HCT116 (cell line): ENCODE data around the gene DNASE2B.

ENCODE experiments used
- ATF3 ChIP-seq: IDR thresholded peaks from 2 replicates; pipeline ENCODE4 v1.6.1; 2012
- CTCF ChIP-seq, 3 experiments: fragments of 200-600 bp in 1 of 3; sonication (generic) in 1 of 3; IDR thresholded peaks in 2 of 3; conservative IDR thresholded peaks in 1 of 3; 2 replicates each; pipeline ENCODE4 v1.5.1; 2012 to 2017; ENCODE audit warnings: low read depth in 2 of 3, low read length in 2 of 3, antibody characterized with exemption in 1 of 3, borderline replicate concordance in 1 of 3, control low read depth in 1 of 3, mild to moderate bottlenecking in 1 of 3, mixed read lengths in 1 of 3, mixed run types in 1 of 3, moderate library complexity in 1 of 3; ENCODE audit not compliant: insufficient read depth in 1 of 3
- EGR1 ChIP-seq: IDR thresholded peaks from 2 replicates; pipeline ENCODE4 v1.6.1; 2012; ENCODE audit warnings: low read depth
- EZH2 ChIP-seq: fragments of 200-600 bp; sonication (generic); IDR thresholded peaks from 2 replicates; pipeline ENCODE4 v1.6.1; 2017; ENCODE audit warnings: antibody characterized with exemption, mixed run types
- EZH2phosphoT487 ChIP-seq: fragments of 200-600 bp; IDR thresholded peaks from 2 replicates; pipeline ENCODE4 v1.6.1; 2018; ENCODE audit warnings: antibody characterized with exemption, borderline replicate concordance
- JUND ChIP-seq: IDR thresholded peaks from 2 replicates; pipeline ENCODE4 v1.6.1; 2012
- MAX ChIP-seq: IDR thresholded peaks from 2 replicates; pipeline ENCODE4 v1.6.1; 2012
- POLR2A ChIP-seq: IDR thresholded peaks from 2 replicates; pipeline ENCODE4 v1.7.0; 2011; ENCODE audit warnings: borderline replicate concordance; ENCODE audit not compliant: insufficient read depth, insufficient read length; ENCODE audit errors: extremely low read depth
- POLR2AphosphoS5 ChIP-seq: IDR thresholded peaks from 2 replicates; pipeline ENCODE4 v1.6.1; 2011; ENCODE audit warnings: mild to moderate bottlenecking, low read depth, low read length, moderate library complexity
- TCF7L2 ChIP-seq: IDR thresholded peaks from 2 replicates; pipeline ENCODE4 v1.7.0; 2011; ENCODE audit warnings: borderline replicate concordance, inconsistent platforms; ENCODE audit not compliant: insufficient read depth, insufficient read length; ENCODE audit errors: extremely low read depth
- YY1 ChIP-seq: IDR thresholded peaks from 2 replicates; pipeline ENCODE4 v1.6.1; 2011; ENCODE audit warnings: low read length, low read depth, moderate library complexity, mild to moderate bottlenecking; ENCODE audit not compliant: insufficient replicate concordance; ENCODE audit errors: extremely low read depth
- ZFX ChIP-seq: fragments of 450-650 bp; IDR thresholded peaks from 2 replicates; pipeline ENCODE4 v1.6.1; 2017
- ZNF274 ChIP-seq: fragments of 200-500 bp; sonication (Bioruptor generic); IDR thresholded peaks from 2 replicates; pipeline ENCODE4 v1.6.1; 2014; ENCODE audit warnings: mild to moderate bottlenecking, low read depth, low read length, inconsistent platforms

GRCh38 chr1:84350104-84350503 lies 48.2 kb upstream of the DNASE2B start:
- TF ChIP-seq CTCF (IDR thresholded peaks at IDR 0.05 in 2 of 3, conservative IDR thresholded peaks at IDR 0.05 in 1 of 3; ENCODE audit: borderline replicate concordance in 1 of 3, insufficient read depth in 1 of 3, low read depth in 2 of 3, low read length in 2 of 3) = no peak
- no peak for TF ChIP-seq ATF3
- no peak for TF ChIP-seq EZH2
- TF ChIP-seq EGR1 = no peak
- no peak for TF ChIP-seq JUND
- TF ChIP-seq YY1 = no peak
- no peak for TF ChIP-seq MAX
- TF ChIP-seq EZH2phosphoT487 = no peak
- TF ChIP-seq ZFX = no peak
- TF ChIP-seq POLR2AphosphoS5 = no peak
- TF ChIP-seq TCF7L2 = no peak
- no peak for TF ChIP-seq POLR2A
- TF ChIP-seq ZNF274 = no peak
